ENCODE measurements around the gene MALT1.

DNA sequence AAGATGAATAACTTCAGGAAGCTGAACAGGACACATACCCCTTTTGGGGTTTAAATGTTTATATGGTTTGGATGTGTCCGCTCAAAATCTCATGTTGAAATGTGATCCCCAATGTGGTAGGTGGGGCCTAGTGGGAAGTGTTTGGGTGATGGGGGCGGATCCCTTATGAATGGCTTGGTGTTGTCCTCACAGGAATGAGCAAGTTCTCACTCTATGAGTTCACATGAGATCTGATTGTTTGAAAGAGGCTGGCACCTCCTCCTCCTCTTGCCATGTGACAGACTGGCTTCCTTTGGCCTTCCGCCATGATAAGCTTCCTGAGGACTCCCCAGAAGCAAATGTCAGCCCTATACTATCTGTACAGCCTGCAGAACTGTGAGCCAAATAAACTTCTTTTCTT lies 104.8 kb downstream of the MALT1 start:
- no peak for TF ChIP-seq EP300 (IDR thresholded peaks at IDR 0.05)
- no peak for TF ChIP-seq CTCF (IDR thresholded peaks at IDR 0.05)
- TF ChIP-seq POLR2A (IDR thresholded peaks at IDR 0.05): no peak
